Suppressor macrophage treated with lipopolysaccharide for 1 hour (primary cell): Measurements from ENCODE around the gene ZNF211.

Experiments used
- DNase-seq, 3 donors: peaks; one replicate each; pipeline ENCODE4 v3.0.0-alpha.2; 2020 to 2022

Gene ZNF211

GRCh38 chr19:57632987-57633831, at the start of gene ZNF211:
TSS of gene ZNF211 (plus strand) at chr19:57633168. CDS start at chr19:57633347, 179 bp downstream.
- peak; percentile 95 to 98 (median 97) for DNase-seq

DNA sequence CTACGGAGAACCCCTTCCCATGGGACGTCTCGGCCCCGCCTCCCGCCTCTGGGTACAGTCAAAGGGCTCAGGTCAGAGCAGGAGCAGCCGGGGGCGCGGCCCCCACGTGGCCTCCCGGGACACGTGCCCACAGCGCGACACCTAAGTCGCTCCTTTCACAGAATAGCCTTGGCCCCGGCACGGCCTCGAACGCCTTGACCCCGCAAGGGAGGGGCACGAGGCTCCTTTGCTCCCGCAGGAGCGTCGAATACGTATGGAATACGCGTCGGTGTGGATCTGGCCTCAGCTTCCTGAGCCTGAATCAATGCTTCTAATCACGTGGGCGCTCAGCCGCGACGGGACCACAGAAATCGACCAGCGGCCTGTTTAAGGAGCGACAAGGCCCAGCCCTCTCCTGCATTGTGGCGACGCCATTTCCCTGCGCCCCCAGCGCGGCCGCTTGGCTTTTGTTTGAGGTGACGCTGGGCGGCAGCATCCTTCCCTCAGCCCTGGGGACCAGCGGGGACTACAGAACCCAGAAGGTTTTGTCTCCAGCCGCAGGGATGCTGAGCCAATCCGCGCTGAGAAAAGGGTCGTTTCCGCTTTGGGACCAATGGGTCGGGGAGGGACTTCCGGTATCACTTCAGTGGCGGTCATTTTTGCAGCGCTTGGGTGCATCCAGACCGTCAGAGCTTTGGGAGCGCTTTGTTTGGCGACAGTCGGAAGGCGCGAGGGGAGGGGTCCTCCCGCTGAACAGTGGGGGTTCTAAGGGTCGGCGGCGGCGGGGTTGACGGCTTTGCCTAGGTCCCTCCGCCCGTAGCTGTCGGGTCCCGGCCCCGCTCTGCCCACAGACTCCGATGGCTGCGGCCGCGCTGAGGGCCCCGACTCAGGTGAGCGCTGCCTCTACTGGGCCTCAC, 49.2 kb upstream of the ZNF211 start, which contains the start of gene ZIK1:
ZIK1 (plus strand) TSS at position 625 of the 896 bp plus-strand sequence; CDS start at position 837, 212 bp downstream.
- peak; percentile 91 to 93 (median 92) for DNase-seq

- DNase-seq: no peak
Observed at GRCh38 chr19:57587529-57587928, 45.4 kb upstream of the ZNF211 start.

DNA sequence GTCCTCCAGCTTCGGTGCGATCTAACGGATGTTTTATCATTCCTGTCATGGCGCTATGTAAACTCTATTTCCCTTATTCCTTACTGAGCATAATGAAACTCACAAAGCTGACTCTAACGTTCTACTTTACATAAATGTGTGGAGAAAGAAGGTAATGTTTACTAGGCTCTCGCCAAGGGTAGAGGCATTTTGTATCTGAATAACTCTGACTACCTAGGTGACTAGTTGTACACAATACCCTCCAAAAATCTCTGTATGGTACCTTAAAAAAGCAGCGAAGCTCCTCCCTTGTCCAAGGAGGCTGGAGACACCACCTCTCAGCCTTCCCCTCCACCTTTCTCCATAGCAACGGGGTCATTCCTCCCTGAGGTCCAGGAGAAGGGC, 33.6 kb upstream of the ZNF211 start:
- no peak for DNase-seq

DNA sequence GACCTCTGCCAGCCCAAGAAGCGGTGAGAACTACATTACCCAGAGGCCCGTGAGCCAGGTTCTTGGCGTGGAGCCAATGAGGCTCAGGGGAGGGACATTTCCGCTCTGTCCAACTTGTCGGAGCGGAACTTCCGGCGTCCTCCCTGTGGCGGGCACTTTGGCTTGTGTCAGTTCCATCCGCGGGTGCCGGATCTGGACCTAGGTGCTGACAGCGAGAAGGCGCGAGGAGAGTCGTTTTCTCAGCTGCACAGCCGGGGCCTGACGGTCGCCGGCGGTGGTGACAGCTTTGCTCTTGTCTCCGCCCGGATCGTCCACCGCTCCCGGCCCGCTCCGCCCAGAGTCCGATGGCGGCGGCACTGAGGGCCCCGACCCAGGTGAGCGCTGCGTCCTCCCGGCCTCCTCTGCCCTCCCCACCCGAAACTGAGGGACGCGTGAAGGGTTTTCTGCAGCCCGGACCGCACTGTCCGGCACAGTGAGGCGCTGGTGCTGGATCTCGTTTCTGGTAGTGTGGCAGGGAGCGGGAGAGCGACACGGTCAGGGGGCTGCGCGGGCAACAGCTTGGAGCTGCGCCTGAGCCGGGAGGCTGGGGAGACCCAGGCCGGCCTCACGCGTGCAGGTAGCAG, 33.1 kb upstream of the ZNF211 start, which contains the start of gene ZNF530:
ZNF530 (plus strand) TSS at position 125 of the 623 bp plus-strand sequence. CDS start 4,461 bp downstream, outside the sequence.
- peak; percentile 95 to 98 (median 97) for DNase-seq

DNA sequence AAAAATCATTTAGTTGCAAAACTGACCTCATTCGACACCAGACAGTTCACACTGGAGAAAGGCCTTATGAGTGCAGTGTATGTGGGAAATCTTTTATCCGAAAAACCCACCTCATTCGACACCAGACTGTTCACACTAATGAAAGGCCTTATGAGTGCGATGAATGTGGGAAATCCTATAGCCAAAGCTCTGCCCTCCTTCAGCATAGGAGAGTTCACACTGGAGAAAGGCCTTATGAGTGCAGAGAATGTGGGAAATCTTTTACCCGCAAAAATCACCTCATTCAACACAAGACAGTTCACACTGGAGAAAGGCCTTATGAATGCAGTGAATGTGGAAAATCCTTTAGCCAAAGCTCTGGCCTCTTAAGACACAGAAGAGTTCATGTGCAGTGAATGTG, 26.0 kb upstream of the ZNF211 start:
- no peak for DNase-seq

DNA sequence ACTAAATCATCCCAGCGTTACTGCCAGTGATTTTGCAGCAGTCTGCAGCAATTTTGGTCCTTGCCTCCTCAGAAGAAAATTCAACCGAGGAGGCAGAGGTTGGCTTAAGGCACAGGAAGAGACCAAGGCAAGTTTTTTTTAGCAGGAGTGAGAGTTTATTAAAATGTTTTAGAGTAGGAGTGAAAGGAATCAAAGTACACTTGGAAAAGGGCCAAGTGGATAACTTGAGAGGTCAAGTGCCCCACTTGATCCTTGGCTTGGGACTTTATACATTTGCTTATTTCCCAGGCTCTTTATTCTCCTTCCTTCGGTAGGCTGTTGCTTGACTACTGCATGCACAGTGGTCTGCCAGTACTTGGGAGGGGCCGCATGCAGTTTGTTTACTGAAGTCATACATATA, 21.9 kb upstream of the ZNF211 start:
- no peak for DNase-seq

DNA sequence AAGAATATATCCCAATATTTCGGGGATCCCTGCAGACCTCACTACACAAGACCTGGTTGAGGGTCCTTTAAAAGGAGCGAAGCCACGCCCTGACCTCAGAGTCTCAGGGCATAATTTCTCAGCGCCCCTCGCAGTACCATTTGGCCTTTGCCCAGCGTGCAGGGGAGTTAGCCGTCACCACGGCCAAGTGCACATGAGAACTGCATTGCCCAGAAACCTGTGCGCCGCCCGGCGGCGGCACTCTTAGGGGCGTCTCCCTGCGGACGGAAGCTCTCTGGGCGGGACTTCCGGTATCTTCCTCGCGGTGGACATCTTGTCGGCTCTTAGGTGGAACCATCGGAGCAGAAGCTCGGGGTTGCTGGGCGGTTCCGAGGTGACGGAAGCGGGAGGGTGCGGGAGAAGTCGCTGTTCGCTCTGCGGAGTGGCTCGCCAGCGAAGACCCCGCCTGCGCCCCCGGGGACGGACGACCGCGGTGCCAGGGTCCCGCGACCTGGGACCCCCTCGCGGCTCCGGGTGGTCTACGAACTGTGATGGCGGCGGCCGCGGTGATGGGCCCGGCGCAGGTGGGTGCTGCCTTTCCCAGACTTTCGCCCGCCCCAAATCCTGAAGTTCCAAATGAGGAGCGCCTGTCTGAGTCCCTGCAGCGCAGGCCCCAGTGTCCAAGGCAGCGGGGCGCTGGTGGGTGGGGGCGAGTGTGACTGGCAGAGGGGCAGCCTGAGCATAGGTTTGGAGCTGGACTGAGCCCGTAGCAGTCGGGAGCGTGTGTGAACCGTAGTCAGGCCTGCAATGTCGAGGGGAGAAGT, 18.8 kb upstream of the ZNF211 start, which contains the start of gene ZNF134:
ZNF134 (plus strand) TSS at position 302 of the 803 bp plus-strand sequence. CDS start 5,227 bp downstream, outside the sequence.
- peak; percentile 93 to 96 (median 95) for DNase-seq

- DNase-seq: peak in 2 of 3 donors; percentile 11 to 29
Observed at GRCh38 chr19:57615346-57615745, 17.6 kb upstream of the ZNF211 start.

DNA sequence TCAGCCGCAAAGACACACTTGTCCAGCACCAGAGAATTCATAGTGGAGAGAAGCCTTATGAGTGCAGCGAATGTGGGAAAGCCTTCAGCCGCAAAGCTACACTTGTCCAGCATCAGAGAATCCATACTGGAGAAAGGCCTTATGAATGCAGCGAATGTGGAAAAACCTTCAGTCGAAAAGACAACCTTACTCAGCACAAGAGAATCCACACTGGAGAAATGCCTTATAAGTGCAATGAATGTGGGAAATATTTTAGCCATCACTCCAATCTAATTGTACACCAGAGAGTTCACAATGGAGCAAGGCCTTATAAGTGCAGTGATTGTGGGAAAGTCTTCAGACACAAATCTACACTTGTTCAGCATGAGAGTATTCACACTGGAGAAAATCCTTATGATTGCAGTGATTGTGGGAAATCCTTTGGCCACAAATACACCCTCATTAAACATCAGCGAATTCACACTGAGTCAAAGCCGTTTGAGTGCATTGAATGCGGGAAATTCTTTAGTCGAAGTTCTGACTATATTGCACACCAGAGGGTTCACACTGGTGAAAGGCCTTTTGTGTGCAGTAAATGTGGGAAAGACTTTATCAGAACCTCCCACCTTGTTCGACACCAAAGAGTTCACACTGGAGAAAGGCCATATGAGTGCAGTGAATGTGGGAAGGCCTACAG, 12.2 kb upstream of the ZNF211 start:
- no peak for DNase-seq

DNA sequence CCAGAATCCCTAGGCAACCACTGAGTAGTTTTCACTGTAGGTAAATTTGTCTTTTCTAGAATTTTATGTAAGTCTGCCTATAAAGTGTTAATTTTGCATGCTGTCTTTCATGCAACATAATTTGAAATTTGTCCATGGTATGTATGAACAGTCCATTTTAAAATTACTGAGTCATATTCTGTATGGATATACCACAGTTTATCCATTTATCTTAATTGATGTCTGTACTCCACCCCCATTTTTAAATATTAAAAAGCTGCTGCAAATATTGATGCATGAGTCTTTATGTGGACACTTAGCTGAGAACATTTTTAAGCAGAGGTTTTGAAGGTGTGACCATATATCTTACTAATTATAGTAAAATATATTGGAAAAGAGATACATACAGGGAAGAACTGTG, 9.9 kb upstream of the ZNF211 start:
- no peak for DNase-seq

DNA sequence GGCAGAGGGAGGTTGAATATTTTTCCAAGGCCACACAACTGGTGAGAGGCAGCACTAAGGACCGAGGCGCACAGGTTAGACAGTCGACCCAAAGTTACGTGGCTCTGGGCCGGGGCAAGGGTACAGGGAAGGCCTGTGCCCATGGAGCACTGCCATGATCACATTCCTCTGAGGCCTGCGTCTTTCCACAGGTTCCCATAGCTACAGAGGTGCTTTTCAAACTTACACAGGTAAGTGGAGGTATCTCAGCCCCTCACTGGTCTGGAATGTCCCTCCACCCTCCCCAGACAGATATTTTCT, 814 bp downstream of the ZNF211 start:
- DNase-seq: no peak

DNA sequence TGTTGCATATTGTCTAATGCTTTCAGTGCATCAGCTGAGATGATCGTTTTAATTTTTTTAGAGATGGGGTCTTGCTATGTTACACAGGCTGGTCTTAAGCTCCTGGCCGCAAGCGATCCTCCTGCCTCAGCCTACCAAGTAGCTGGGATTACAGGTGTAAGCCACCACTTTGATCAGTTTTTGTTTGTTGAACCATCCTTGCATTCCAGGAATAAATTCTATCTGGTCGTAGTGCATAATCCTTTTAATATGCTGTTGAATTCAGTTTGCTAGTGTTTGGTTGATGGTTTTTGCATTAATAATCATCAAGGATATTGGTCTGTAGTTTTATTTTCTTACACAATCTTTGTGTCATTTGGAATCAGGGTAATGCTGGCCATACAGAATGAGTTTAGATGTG, 4.4 kb downstream of the ZNF211 start:
- DNase-seq: no peak

GRCh38 chr19:57641715-57642234, 8.8 kb downstream of the ZNF211 start:
- no peak for DNase-seq

DNA sequence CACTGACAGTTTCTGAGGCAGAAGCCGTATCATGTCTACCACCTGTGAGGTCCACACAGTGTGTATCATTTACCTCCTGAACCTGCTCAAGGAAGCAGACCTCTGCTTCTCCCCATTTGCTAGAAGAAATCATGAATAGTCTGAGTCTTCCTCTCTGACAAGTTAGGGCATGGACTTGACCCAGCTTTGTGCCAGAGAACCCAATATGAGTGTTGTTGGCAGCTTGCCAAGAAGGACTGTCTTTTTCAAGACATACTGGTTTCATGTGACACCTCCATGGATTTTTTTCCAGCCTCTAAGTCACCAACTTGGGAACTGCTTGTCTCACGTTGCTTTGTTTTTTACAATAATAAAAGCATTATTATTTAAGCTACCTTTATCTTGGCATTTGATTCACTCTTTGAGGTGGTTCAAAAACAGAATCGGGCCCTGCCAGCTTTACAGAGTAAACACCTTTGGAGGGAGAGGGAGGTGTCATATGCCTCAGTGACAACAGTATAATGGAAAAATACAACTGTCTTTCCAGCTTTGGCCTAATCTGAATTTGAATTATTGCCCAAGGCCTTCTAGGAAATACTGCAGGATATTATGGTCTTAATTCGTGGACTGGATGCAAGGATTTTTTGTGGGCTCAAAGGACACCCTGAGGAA, 9.6 kb downstream of the ZNF211 start:
- DNase-seq: no peak

GRCh38 chr19:57643734-57644133, 10.8 kb downstream of the ZNF211 start:
- no peak for DNase-seq

DNA sequence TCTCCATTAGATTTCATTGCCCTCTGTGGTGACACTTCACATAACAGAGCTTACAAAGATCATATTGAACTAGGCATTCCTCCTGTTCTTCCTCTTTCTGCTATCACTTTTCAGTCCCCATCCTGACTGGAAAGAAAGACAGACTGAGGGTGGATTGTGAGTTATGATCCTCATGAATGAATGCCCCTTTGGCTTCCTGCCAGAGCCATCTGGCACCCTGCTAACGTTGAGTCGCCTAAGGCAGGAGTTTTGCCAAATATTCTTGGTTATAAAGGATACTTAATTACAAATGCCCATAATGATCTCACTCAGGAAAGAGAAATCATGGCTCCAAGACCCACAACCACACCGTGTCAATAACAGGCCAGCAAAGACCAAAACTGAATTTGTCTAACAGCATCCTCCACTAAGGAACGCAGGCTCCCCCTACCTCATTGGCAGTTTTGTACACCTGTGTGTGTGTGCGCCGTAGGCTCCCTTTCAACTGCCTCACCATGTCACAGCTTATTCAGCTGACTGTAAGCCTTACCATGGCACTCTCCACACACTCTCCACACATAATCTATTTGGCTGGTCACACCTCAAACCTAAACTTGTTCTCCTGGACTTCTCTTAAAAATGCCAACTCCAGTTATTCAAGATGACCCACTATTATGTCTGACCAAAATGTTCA, 15.5 kb downstream of the ZNF211 start:
- no peak for DNase-seq

DNA sequence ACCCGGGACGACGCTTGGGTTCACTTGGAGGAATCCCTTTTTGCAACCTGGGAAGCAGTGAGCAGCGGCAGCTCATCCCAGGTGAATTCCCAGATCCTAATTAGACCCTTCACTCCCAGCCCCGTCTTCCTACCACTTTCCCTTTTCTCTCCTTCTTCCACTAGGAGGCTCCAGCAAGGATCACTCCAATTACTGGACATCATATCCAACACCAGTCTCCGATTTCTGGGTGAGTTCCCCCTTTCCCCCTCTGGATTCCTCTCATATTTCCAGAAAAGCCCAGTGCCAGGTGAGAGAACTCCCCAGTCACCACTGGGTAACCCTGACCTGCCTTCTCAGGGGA, 18.7 kb downstream of the ZNF211 start:
- no peak for DNase-seq

DNA sequence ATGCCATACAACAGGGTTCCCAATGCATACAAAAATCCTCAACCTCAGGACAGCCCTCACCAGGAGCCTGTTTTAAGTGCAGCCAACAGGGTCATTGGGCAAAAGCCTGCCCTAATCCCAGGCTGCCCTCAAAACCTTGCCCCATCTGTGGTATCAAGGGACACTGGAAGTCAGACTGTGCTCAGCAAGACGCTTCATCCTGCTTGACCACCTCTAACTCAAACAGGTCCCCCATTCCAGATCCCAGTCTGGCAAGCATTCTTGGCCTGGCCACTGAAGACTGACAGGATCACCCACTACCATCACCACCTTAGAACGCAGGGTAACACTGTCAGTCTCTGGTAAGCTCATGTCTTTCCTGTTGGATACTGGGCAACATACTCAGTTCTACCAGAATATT, 20.7 kb downstream of the ZNF211 start:
- DNase-seq: no peak

- no peak for DNase-seq
Observed at GRCh38 chr19:57655443-57655842, 22.5 kb downstream of the ZNF211 start.
